IPS-18c (cell line): ENCODE data around the gene LASP1.
"Not testable (repeated sequence)": the region's sequence is repeated elsewhere in the genome, so short reads cannot be mapped to it uniquely, and the experiment has no call there.

ENCODE experiments used
- H3K4me3 ChIP-seq: 2 replicates; pipeline ENCODE4 v1.7.0; 2013; ENCODE audit warnings: low read depth, mild to moderate bottlenecking, low read length, moderate library complexity; ENCODE audit not compliant: insufficient read depth
- H3K9me3 ChIP-seq: one replicate; pipeline ENCODE4 v1.6.1; 2013; ENCODE audit warnings: mild to moderate bottlenecking, low read length, moderate library complexity; ENCODE audit not compliant: control insufficient read depth, insufficient read depth

LASP1 gene

DNA sequence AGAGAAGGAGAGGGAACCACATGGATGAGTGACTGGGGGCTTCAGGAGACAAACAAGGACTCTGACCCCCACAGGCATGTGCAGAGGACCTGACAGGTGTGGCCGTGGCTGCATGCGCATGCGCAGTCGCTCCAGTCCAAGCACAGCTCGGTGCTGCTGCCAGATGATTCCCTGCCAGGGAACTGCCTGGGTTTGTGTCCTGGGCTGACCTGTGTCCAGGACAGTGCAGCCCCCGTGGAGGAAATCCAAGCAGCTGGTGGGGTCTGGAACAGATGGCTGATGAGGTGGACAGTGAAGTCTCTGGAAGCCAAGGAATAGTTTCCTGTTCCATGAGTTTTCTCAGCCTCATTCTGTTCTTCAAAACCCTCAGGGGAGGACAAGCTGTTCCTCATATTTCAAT is 27.3 kb downstream of the LASP1 start:
- Histone ChIP-seq H3K9me3 (no peaks in the 10 kb centered on the region), H3K4me3 (no peak overlapping the region)

DNA sequence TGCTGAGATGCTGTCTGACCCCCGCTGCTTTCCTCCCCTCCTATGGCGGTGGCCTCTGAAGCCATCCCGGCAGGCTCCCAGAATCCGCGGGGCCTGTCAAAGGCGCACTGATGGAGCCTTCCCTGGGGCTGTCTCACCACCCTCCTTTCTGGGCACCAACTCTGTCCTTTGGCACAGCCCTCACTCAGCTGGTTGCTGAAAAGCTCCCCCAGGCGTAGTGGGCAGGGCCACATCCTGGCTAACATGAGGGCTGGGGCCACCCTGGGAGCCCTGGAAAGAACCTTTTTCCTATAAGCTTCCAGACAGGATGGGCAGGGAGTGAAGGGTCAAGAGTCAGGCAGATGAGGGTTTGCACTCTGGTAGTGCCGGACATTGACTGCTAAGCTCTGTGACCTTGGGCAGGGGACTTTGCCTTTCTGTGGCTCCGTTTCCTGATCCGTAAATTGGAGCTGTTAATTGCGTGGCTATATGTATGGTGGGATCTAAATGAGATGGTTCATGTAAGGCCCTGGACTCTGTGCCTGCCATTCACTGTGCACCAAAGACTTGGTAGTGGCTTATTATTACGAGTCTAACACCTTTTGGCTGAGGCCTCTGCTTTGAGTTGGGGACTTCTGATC is 27.9 kb downstream of the LASP1 start:
- H3K4me3 ChIP-seq, result no peak overlapping the region
- H3K9me3 ChIP-seq, result no peaks in the 10 kb centered on the region

DNA sequence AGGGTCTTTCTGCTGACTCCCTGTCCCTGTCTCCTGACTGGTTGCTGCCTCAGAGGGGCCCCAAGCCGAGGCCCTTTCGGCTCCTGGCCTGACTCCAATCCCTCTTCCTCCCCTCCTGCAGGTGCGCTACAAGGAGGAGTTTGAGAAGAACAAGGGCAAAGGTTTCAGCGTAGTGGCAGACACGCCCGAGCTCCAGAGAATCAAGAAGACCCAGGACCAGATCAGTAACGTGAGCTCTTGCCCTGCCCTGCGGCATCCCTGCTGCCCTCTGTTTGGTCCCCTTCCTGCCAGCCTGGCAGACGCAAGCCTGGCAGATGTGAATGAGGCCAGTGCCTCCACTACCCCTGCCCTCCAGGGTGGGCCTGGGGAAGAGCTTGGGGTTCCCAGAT is 28.4 kb downstream of the LASP1 start:
- no peaks in the 10 kb centered on the region for H3K9me3 ChIP-seq
- H3K4me3 ChIP-seq, result no peak overlapping the region

DNA sequence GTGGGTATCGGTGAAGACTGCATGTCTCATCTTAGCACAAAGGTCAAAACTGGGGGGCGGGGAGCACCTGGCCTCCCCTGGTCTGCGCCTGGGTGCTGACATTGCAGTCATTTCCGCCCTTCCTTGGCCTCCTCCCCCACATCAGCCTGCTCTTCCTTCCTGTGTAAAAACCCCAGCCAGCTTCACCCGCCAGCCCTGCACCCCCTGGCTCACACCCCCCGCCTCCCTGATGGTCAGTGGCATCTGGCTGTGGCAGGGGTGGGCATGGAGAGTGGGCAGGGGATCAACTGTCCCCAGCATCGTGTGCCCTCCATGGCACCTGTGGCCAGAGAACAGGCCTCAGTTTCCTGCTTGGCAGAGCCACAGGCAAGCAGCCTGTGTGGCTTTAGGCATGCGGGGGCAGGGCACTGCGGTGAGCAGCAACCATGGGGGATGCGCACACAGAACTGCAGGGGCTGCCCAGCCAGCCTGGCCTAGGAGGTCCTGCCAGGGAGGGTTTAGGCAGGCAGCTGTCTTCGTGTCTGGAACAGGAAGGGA is 29.0 kb downstream of the LASP1 start:
- Histone ChIP-seq H3K4me3 (no peak overlapping the region), H3K9me3 (no peaks in the 10 kb centered on the region)

DNA sequence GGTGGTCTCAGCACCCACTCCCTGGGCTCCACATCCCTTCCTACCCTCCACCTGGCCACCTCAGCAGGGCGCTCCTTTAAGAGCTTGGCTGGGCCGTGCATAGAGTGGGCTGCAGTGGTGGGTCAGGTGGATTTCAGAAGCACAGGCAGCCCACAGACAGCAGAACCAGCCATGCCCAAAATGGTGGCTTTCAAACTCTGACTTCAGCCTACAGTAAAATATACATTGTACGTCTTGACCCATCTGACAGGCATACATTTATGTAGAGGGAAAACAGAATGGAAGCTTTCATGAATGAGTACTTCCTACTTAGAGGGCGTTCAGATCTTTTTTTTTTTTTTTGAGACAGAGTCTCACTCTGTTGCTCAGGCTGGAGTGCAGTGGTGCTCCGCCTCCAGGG is 29.6 kb downstream of the LASP1 start:
- Histone ChIP-seq H3K4me3 (no peak overlapping the region), H3K9me3 (no peaks in the 10 kb centered on the region)

DNA sequence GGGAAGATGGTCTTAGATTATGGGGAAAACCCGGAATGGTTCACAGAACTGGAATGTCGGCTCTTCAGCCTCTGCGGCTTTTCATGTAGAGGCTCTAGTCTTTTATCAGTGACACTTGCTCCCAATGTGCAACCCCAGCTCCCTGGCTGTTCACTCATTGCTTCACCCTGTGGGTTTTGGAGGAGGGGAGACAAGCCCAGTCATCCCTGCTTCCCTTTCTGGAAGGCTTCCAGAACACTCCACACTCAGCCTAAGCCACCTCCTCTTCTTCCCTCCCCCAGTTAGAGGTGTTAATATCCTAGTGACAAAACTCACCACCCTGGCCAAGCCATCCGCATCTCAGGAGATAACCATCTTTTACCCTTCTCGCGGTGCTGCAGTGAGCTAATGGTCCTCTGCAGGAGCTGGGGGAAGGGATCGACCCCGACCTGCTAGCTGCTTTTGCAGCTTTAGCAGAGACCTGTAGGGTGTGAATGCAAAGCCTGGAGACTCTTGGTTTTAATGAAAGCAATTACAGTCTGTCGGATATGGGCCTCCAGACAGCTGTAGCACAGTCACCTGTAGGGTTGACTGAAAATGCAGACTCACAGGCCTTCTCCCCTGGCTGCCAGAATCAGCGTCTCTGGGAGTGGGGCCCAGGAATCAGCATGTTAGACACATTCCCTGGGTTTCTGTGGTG is 31.3 kb downstream of the LASP1 start:
- H3K9me3 ChIP-seq, result no peaks in the 10 kb centered on the region
- H3K4me3 ChIP-seq, result no peak overlapping the region

DNA sequence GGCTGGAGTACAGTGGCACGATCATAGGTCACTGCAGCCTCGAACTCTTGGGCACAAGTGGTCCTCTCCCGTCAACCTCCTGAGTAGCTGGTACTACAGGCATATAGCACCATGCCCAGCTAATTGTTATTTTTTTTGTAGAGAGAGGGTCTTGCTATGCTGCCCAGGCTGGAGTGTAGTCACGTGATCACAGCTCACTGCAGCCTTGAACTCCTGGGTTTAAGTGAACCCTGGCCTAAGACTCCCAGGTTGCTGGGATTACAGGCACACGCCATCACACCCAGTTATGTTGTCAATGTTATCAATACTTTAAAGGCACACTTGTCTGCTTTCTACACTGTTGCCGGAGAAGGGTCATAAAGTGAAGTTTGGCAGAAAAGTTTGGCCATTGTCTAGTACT is 33.5 kb downstream of the LASP1 start:
- Histone ChIP-seq H3K4me3 (no peak overlapping the region), H3K9me3 (no peaks in the 10 kb centered on the region)

DNA sequence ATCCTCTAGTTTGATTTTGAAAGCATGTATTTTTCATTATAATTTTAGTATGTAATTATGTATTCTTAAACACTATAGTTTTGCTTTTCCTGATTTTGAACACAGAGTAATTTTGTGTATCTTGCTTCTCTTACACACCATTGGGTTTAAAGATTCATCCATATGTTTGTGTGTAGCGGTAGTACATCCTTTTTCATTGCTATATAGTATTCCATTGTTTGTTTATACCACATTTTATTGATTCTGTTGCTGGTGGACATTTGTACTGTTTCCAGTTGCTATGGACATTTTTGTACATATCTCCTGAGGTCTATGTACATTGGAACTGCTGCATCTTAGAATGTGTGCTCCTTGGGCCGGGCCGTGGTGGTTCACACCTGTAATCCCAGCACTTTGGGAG is 35.0 kb downstream of the LASP1 start:
- H3K9me3 ChIP-seq, result no peaks in the 10 kb centered on the region
- H3K4me3 ChIP-seq, result no peak overlapping the region

DNA sequence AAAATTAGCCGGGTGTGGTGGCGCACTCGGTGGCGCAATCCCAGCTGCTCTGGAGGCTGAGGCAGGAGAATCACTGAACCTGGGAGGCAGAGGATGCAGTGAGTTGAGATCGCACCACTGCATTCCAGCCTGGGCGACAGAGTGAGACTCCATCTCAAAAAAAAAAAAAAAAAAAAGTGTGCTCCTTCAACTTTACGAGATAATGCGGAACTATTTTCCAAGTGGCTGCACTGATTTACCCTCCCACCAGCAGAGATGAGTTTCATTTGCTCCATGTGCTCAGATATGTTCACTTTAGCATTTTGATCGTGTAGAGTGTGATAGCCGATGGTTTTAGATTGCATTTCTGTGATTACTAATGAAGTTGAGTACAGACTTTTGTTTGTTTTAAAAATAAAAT is 35.5 kb downstream of the LASP1 start:
- no peak overlapping the region for H3K4me3 ChIP-seq
- H3K9me3 ChIP-seq, result no peaks in the 10 kb centered on the region

DNA sequence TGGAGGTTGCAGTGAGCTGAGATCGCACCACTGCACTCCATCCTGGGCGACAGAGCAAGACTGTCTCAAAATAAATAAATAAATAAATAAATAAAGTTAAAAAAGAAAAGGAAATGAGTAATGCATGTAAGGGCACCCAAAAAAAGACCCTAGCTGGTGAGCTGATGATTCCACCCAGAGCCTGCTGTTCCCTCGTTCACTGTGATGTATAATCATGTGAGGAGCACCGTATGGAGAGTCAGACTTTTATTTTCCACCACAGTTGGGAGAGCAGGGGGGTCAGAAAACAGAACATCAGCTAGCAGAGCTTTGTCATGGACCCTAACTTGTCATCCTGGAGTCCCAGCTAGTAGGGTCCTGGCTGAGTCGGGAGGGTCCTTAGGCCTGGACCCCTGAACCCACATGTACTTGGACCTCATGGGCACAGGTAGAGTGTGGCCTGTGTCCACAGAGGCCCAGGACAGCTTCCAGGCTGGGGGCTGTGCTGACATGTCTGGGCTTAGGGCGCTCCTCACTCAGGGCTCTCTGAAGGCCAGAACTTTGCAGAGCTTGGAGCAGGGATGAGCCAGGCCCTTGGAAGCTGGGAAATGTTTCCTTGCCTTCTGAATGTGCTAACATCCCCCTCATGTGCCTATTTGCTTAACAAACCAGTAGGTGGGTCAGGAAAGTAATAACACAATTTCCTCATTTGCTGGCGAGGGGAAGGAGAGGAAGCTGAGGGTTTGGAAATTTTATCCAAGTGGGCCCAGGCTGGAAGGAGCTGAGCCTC is 36.8 kb downstream of the LASP1 start:
- no peak overlapping the region for H3K4me3 ChIP-seq
- H3K9me3 ChIP-seq, result no peaks in the 10 kb centered on the region

DNA sequence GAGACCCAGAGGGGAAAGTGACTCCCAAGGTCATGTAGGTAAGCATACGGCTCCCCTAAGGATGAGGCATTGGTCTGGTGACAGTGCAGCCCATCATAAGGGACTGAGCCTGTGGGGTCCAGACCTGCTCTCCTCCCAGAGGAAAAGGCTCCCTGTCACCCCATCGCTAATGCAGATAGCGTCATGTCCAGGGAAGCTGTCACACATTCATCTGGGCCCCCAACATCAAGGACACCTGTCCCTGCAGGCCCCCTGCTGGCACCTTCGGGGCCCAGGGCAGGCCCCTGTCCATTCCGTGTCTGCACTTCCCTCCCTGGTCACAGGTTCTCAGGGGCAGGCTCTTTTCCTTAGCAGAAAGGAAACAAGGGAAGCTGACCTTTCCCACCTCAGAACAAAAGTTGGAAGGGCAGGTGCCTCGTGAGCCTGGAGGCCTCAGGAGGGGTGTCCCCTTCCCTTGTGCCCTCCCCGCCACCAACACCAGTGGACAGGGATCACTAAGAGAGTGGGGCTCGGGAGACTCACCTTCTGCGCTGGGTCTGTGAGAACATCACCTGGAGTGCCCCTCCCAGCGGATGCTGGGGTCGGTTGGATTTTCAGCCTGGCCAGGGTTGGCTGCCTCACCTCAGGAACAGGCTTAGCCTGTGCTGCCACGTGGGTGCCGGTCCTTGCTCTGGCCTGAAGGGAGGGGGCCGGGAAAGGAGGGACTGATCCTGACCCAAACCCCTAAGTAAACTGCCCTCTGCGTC is 38.2 kb downstream of the LASP1 start:
- Histone ChIP-seq H3K4me3 (no peak overlapping the region), H3K9me3 (no peaks in the 10 kb centered on the region)

DNA sequence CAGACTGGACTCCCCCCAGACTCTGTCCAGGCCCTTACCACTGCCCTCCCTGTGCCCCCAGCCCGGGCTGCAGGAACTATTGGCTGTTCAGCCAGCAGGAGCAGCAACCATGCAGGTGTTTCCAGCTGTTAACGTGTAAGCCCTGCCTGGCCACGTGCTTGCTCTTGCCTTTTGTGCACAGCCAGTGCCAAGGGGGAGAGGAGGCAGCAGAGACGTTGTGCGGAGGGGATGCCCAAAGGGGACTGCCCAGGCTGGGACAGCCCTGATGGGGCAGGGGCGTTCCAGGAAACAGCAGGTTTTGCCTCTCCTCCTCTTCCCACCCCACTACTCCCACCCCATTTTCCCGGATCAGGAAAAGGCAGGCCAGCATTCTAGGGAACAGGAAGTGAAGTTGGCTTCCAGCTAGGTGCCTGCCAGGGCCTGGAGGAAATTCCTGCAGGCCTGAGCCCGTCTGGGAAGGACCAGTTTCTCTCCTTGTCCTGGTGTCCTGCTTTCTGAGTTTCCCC is 38.9 kb downstream of the LASP1 start:
- no peak overlapping the region for H3K4me3 ChIP-seq
- no peaks in the 10 kb centered on the region for H3K9me3 ChIP-seq

DNA sequence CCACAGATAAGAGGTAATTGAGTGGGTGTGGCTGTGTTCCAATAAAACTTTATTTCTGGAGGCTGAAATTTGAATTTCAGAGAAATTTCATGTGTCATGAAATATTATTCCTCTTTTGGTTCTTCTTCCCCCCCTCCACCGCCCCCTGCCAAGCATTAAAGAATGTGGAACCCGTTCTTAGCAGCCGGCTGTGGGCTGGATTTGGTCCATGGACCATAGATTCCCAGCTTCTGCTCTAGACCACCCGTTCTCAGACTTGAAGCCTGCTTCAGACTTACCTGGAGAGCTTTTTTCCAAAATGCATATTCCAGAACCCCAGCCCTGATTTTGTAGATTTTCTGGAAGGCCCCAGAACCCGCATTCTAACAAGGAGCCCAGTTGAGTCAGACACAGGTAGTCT is 40.5 kb downstream of the LASP1 start:
- Histone ChIP-seq H3K9me3 (no peaks in the 10 kb centered on the region), H3K4me3 (no peak overlapping the region)

DNA sequence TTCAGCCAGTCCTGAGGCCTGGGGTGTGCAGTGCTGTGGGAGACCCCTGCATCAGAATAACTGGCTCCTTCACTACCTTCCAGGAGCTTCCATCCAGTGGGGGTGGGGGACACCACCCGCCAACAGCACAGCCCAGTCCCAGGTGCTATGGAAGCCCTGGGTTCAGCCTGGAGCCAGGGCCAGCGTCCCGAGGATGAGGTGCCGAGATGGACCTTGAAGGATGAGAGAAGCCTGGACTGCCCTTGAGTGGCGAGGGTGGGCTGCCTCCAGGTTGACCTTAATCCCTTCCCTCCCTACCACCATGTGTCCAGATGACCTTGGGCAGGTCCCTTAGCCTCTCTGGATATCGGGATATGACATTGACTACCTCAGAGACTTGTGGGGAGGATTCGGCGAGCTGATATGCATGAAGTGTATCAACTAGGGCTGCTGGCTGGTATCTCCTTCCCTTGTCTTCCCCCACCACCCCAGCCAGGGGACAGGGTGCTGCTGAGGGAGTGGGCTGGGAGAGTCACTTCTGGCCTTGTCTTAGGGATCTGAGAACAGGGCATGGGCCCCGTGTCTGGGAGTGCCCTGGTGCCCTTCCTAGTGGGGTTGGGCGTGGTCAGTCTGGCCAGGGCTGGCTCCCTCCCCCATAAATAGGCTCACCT is 41.3 kb downstream of the LASP1 start:
- no peaks in the 10 kb centered on the region for H3K9me3 ChIP-seq
- H3K4me3 ChIP-seq, result no peak overlapping the region

DNA sequence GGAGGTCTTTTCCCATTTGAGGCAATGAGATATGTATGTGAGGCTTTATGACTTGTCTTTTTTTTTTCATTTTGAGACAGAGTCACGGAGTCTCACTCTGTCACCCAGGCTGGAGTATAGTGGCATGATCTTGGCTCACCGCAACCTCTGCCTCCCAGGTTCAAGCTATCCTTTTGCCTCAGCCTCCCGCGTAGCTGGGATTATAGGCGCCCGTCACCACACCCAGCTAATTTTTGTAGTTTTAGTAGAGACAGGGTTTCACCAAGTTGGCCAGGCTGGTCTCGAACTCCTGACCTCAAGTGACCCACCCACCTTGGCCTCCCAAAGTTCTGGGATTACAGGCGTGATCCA is 41.8 kb downstream of the LASP1 start:
- not testable (repeated sequence) for H3K4me3 ChIP-seq, H3K9me3 ChIP-seq

DNA sequence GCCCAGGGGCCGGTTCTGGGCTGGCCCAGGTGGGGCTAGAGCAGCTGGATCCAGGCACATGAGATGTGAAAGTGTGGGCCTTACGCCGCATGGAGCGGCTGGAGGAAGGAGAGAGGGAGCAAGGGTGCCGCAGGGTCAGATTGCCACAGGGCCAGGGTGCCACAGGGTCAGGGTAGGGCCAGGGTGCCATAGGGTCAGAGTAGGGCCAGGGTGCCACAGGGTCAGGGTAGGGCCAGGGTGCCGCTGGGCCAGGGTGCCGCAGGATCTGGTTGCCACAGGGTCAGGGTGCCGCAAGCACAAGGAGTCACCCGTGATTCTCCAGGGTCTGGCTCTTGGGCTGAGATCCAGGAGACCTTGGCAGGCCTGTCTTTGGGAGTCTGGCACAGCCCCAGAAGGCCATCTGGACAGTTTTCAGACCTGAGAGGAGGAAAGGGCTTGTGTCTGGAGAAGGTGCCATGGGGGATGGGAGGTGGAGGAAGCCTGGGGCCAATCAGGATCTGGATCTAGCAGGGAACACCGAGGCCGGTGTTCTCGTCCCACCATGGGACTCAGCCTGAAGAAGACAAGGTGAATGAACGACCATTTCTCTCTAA is 42.5 kb downstream of the LASP1 start:
- H3K9me3 ChIP-seq, result no peaks in the 10 kb centered on the region
- no peak overlapping the region for H3K4me3 ChIP-seq
